ENCODE data around the gene MAN2B2. TPM values are rescaled to one million over a fixed set of nuclear protein-coding genes. Genes with fewer than 3 reads are reported as not detected.

Gene MAN2B2
- total and polyA plus RNA-seq, 9 of the 15 experiments (the other 6 are each of a cell fraction or from before 2014, with no cell fraction given): 0.21 to 8.8 (median 3.7) TPM

DNA sequence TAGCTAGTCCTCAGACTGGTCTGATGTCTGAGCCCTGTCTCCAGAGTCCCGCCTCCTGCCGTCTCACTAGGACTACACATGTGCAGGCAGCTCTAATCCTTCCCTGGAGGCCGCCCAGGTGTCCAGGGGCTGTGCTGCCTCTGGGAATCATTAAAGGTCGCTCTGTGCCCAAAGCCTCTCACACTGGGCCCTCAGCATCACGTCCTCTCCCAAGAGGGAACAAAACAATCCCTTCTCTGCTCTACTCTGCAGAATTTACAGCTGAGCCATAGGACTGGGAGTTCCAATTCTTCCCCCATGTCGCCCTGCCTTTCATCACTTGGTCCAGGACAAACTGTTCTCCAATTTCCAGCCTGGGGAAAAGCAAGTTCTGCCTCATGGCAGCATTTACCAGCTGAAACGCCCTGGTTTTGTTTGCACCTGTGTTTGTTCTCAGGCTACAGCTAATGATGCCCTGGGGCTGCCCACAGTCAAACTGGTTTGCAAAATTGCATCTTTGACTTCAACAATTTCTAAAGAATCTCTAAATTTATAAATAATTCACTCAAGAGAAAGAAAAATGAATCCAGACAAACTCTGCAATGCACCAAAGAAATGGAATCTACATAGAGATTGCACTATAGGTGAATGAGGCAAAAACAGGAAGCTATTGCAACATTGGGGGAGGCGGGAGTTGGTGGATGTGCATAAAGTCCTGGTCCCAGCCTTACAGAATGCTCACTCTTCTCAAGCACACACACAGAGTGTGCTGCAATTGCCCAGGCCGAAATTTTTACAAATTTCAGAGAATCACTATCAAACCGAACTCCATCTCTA, 58.3 kb downstream of the MAN2B2 start (continued):
- no peak for TF ChIP-seq NR4A1 (CRISPR knock-in tag; IDR thresholded peaks at IDR 0.05)
- TF ChIP-seq NR4A1 (tag; IDR thresholded peaks at IDR 0.05): no peak
- TF ChIP-seq, protein P1, sequence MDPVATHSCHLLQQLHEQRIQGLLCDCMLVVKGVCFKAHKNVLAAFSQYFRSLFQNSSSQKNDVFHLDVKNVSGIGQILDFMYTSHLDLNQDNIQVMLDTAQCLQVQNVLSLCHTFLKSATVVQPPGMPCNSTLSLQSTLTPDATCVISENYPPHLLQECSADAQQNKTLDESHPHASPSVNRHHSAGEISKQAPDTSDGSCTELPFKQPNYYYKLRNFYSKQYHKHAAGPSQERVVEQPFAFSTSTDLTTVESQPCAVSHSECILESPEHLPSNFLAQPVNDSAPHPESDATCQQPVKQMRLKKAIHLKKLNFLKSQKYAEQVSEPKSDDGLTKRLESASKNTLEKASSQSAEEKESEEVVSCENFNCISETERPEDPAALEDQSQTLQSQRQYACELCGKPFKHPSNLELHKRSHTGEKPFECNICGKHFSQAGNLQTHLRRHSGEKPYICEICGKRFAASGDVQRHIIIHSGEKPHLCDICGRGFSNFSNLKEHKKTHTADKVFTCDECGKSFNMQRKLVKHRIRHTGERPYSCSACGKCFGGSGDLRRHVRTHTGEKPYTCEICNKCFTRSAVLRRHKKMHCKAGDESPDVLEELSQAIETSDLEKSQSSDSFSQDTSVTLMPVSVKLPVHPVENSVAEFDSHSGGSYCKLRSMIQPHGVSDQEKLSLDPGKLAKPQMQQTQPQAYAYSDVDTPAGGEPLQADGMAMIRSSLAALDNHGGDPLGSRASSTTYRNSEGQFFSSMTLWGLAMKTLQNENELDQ (CRISPR knock-in tag; IDR thresholded peaks at IDR 0.05; ENCODE audit: borderline replicate concordance): no peak
- TF ChIP-seq, protein P2, sequence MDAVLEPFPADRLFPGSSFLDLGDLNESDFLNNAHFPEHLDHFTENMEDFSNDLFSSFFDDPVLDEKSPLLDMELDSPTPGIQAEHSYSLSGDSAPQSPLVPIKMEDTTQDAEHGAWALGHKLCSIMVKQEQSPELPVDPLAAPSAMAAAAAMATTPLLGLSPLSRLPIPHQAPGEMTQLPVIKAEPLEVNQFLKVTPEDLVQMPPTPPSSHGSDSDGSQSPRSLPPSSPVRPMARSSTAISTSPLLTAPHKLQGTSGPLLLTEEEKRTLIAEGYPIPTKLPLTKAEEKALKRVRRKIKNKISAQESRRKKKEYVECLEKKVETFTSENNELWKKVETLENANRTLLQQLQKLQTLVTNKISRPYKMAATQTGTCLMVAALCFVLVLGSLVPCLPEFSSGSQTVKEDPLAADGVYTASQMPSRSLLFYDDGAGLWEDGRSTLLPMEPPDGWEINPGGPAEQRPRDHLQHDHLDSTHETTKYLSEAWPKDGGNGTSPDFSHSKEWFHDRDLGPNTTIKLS (IDR thresholded peaks at IDR 0.05; ENCODE audit: borderline replicate concordance, low read depth): no peak
- TF ChIP-seq, protein P3, sequence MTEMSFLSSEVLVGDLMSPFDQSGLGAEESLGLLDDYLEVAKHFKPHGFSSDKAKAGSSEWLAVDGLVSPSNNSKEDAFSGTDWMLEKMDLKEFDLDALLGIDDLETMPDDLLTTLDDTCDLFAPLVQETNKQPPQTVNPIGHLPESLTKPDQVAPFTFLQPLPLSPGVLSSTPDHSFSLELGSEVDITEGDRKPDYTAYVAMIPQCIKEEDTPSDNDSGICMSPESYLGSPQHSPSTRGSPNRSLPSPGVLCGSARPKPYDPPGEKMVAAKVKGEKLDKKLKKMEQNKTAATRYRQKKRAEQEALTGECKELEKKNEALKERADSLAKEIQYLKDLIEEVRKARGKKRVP (CRISPR knock-in tag; IDR thresholded peaks at IDR 0.05): peak; percentile 91
- no peak for TF ChIP-seq KDM1A (IDR thresholded peaks at IDR 0.05)
- TF ChIP-seq, protein P4, sequence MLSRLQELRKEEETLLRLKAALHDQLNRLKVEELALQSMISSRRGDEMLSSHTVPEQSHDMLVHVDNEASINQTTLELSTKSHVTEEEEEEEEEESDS (CRISPR knock-in tag; IDR thresholded peaks at IDR 0.05): no peak
- no peak for TF ChIP-seq NCOA6 (IDR thresholded peaks at IDR 0.05)
- 0 out of 2 replicates have a peak, but pooled peaks have one; percentile 17 for TF ChIP-seq ELF2 (CRISPR knock-in tag; IDR thresholded peaks at IDR 0.05)
- no peak for TF ChIP-seq XRCC5 (IDR thresholded peaks at IDR 0.05; ENCODE audit: low read depth, low read length)
- TF ChIP-seq, protein P5, sequence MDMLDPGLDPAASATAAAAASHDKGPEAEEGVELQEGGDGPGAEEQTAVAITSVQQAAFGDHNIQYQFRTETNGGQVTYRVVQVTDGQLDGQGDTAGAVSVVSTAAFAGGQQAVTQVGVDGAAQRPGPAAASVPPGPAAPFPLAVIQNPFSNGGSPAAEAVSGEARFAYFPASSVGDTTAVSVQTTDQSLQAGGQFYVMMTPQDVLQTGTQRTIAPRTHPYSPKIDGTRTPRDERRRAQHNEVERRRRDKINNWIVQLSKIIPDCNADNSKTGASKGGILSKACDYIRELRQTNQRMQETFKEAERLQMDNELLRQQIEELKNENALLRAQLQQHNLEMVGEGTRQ (CRISPR knock-in tag; IDR thresholded peaks at IDR 0.05): no peak
- no peak for TF ChIP-seq CHCHD3 (CRISPR knock-in tag; IDR thresholded peaks at IDR 0.05)
- TF ChIP-seq E2F3 (CRISPR knock-in tag; IDR thresholded peaks at IDR 0.05): no peak
- TF ChIP-seq, protein P6, sequence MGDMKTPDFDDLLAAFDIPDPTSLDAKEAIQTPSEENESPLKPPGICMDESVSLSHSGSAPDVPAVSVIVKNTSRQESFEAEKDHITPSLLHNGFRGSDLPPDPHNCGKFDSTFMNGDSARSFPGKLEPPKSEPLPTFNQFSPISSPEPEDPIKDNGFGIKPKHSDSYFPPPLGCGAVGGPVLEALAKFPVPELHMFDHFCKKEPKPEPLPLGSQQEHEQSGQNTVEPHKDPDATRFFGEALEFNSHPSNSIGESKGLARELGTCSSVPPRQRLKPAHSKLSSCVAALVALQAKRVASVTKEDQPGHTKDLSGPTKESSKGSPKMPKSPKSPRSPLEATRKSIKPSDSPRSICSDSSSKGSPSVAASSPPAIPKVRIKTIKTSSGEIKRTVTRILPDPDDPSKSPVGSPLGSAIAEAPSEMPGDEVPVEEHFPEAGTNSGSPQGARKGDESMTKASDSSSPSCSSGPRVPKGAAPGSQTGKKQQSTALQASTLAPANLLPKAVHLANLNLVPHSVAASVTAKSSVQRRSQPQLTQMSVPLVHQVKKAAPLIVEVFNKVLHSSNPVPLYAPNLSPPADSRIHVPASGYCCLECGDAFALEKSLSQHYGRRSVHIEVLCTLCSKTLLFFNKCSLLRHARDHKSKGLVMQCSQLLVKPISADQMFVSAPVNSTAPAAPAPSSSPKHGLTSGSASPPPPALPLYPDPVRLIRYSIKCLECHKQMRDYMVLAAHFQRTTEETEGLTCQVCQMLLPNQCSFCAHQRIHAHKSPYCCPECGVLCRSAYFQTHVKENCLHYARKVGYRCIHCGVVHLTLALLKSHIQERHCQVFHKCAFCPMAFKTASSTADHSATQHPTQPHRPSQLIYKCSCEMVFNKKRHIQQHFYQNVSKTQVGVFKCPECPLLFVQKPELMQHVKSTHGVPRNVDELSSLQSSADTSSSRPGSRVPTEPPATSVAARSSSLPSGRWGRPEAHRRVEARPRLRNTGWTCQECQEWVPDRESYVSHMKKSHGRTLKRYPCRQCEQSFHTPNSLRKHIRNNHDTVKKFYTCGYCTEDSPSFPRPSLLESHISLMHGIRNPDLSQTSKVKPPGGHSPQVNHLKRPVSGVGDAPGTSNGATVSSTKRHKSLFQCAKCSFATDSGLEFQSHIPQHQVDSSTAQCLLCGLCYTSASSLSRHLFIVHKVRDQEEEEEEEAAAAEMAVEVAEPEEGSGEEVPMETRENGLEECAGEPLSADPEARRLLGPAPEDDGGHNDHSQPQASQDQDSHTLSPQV (IDR thresholded peaks at IDR 0.05): no peak
- no peak for TF ChIP-seq HIVEP1 (CRISPR knock-in tag; IDR thresholded peaks at IDR 0.05)
- no peak for TF ChIP-seq ZNF41 (CRISPR knock-in tag; conservative IDR thresholded peaks at IDR 0.05)

Measured in K562 (cell line).